ENCODE results near the gene KLF15. TPM values are rescaled to one million over a fixed set of nuclear protein-coding genes. Genes with fewer than 3 reads are reported as not detected.
"Not testable (repeated sequence)": the region's sequence is repeated elsewhere in the genome, so short reads cannot be mapped to it uniquely, and the experiment has no call there.

KLF15 gene
- total and polyA plus RNA-seq, 2 experiments from 2014 or later = 3.5 to 19.8 TPM

DNA sequence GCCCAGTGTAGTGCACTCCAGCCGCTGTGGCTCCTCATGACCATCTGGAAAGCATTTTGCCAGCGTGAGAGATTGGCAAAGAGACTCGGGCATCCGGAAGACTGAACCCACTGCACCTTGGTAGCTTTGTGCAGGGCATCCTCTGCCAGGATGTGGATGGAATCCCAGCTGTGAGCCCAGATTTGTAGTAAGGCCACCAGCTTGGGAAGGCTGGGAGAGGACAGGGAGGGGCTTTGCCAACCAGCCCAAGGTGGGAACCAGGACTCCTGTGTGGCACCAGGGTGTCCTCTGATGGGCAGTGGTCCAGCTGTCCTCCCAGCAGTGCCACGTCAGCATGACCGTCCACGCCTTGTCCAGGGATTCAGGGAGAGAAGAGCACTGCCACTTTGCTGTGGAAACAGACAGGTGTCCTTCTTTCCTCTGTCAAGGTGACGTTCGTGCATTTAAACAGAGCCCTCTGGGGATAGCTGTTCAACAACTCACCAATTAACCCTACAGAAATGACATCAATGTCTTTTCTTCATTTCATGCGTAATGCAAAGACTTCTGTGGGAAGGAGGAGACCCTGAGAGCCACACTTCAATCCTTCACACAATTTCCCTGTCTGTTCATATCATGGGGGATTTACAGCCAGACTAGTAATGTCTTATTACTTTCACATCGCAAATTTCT is 19.1 kb downstream of the KLF15 start (continued):
- TF ChIP-seq, protein P1, sequence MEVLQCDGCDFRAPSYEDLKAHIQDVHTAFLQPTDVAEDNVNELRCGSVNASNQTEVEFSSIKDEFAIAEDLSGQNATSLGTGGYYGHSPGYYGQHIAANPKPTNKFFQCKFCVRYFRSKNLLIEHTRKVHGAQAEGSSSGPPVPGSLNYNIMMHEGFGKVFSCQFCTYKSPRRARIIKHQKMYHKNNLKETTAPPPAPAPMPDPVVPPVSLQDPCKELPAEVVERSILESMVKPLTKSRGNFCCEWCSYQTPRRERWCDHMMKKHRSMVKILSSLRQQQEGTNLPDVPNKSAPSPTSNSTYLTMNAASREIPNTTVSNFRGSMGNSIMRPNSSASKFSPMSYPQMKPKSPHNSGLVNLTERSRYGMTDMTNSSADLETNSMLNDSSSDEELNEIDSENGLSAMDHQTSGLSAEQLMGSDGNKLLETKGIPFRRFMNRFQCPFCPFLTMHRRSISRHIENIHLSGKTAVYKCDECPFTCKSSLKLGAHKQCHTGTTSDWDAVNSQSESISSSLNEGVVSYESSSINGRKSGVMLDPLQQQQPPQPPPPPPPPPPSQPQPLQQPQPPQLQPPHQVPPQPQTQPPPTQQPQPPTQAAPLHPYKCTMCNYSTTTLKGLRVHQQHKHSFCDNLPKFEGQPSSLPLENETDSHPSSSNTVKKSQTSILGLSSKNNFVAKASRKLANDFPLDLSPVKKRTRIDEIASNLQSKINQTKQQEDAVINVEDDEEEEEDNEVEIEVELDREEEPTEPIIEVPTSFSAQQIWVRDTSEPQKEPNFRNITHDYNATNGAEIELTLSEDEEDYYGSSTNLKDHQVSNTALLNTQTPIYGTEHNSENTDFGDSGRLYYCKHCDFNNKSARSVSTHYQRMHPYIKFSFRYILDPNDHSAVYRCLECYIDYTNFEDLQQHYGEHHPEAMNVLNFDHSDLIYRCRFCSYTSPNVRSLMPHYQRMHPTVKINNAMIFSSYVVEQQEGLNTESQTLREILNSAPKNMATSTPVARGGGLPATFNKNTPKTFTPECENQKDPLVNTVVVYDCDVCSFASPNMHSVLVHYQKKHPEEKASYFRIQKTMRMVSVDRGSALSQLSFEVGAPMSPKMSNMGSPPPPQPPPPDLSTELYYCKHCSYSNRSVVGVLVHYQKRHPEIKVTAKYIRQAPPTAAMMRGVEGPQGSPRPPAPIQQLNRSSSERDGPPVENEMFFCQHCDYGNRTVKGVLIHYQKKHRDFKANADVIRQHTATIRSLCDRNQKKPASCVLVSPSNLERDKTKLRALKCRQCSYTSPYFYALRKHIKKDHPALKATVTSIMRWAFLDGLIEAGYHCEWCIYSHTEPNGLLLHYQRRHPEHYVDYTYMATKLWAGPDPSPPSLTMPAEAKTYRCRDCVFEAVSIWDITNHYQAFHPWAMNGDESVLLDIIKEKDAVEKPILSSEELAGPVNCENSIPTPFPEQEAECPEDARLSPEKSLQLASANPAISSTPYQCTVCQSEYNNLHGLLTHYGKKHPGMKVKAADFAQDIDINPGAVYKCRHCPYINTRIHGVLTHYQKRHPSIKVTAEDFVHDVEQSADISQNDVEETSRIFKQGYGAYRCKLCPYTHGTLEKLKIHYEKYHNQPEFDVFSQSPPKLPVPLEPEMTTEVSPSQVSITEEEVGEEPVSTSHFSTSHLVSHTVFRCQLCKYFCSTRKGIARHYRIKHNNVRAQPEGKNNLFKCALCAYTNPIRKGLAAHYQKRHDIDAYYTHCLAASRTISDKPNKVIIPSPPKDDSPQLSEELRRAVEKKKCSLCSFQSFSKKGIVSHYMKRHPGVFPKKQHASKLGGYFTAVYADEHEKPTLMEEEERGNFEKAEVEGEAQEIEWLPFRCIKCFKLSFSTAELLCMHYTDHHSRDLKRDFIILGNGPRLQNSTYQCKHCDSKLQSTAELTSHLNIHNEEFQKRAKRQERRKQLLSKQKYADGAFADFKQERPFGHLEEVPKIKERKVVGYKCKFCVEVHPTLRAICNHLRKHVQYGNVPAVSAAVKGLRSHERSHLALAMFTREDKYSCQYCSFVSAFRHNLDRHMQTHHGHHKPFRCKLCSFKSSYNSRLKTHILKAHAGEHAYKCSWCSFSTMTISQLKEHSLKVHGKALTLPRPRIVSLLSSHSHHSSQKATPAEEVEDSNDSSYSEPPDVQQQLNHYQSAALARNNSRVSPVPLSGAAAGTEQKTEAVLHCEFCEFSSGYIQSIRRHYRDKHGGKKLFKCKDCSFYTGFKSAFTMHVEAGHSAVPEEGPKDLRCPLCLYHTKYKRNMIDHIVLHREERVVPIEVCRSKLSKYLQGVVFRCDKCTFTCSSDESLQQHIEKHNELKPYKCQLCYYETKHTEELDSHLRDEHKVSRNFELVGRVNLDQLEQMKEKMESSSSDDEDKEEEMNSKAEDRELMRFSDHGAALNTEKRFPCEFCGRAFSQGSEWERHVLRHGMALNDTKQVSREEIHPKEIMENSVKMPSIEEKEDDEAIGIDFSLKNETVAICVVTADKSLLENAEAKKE (CRISPR knock-in tag; IDR thresholded peaks at IDR 0.05) = no peak
- TF ChIP-seq, protein P2, sequence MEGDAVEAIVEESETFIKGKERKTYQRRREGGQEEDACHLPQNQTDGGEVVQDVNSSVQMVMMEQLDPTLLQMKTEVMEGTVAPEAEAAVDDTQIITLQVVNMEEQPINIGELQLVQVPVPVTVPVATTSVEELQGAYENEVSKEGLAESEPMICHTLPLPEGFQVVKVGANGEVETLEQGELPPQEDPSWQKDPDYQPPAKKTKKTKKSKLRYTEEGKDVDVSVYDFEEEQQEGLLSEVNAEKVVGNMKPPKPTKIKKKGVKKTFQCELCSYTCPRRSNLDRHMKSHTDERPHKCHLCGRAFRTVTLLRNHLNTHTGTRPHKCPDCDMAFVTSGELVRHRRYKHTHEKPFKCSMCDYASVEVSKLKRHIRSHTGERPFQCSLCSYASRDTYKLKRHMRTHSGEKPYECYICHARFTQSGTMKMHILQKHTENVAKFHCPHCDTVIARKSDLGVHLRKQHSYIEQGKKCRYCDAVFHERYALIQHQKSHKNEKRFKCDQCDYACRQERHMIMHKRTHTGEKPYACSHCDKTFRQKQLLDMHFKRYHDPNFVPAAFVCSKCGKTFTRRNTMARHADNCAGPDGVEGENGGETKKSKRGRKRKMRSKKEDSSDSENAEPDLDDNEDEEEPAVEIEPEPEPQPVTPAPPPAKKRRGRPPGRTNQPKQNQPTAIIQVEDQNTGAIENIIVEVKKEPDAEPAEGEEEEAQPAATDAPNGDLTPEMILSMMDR (conservative IDR thresholded peaks at IDR 0.05; ENCODE audit: low read depth in 2 of 2) = no peak
- no peak for TF ChIP-seq STAT1 (IDR thresholded peaks at IDR 0.05; ENCODE audit: unreplicated experiment)
- no peak for TF ChIP-seq JUNB (IDR thresholded peaks at IDR 0.05; ENCODE audit: unreplicated experiment)
- no peak for TF ChIP-seq POLR2AphosphoS5 (IDR thresholded peaks at IDR 0.05; ENCODE audit: low read depth)
- TF ChIP-seq CREB1 (CRISPR knock-in tag; IDR thresholded peaks at IDR 0.05; ENCODE audit: low read depth) = no peak
- TF ChIP-seq NANOG (IDR thresholded peaks at IDR 0.05; ENCODE audit: borderline replicate concordance) = no peak
- TF ChIP-seq, protein P3, sequence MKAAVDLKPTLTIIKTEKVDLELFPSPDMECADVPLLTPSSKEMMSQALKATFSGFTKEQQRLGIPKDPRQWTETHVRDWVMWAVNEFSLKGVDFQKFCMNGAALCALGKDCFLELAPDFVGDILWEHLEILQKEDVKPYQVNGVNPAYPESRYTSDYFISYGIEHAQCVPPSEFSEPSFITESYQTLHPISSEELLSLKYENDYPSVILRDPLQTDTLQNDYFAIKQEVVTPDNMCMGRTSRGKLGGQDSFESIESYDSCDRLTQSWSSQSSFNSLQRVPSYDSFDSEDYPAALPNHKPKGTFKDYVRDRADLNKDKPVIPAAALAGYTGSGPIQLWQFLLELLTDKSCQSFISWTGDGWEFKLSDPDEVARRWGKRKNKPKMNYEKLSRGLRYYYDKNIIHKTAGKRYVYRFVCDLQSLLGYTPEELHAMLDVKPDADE (IDR thresholded peaks at IDR 0.05) = no peak
- no peak for TF ChIP-seq EZH2 (IDR thresholded peaks at IDR 0.05; ENCODE audit: low read depth, unreplicated experiment)

DNA sequence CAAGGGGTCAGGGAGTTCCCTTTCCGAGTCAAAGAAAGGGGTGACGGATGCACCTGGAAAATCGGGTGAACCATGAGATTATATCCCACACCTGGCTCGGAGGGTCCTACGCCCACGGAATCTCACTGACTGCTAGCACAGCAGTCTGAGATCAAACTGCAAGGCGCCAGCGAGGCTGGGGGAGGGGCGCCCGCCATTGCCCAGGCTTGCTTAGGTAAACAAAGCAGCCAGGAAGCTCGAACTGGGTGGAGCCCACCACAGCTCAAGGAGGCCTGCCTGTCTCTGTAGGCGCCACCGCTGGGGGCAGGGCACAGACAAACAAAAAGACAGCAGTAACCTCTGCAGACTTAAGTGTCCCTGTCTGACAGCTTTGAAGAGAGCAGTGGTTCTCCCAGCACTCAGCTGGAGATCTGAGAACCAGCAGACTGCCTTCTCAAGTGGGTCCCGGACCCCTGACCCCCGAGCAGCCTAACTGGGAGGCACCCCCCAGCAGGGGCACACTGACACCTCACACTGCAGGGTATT is 25.3 kb downstream of the KLF15 start:
- DNase-seq (ENCODE audit: low spot score); H3K4me3 ChIP-seq; H3K27me3 Mint-ChIP-seq (ENCODE audit: insufficient read depth, low read depth, poor library complexity); H3K79me2 ChIP-seq (replicated peaks; ENCODE audit: insufficient read depth); H3K27ac Mint-ChIP-seq; H2AFZ ChIP-seq; H3K4me1 ChIP-seq (ENCODE audit: insufficient read depth); H4K20me1 ChIP-seq (replicated peaks; ENCODE audit: insufficient read depth); H3K27ac ChIP-seq (ENCODE audit: low read depth); H3K4me1 Mint-ChIP-seq; H3K9me2 ChIP-seq (ENCODE audit: insufficient read depth); H3K27me3 ChIP-seq (ENCODE audit: insufficient read depth); ATAC-seq; H3F3A ChIP-seq (replicated peaks; ENCODE audit: low read depth); H3K4me3 Mint-ChIP-seq: not testable (repeated sequence)
- Histone ChIP-seq H3K4me2 (0 out of 2 replicates have a peak overlapping the region, but pooled peaks have one; percentile 32), H3K36me3 (ENCODE audit: insufficient read depth) (peaks cover 18% of the 10 kb centered on the region)
- peaks cover 36% of the 10 kb centered on the region for H3K36me3 Mint-ChIP-seq (ENCODE audit: low read depth)
- peaks cover 47% of the 10 kb centered on the region for H3K9me3 Mint-ChIP-seq
